Lower lobe of right lung (tissue), 2 donors: ENCODE results near the gene CPXM2. TPM values are rescaled to one million over a fixed set of nuclear protein-coding genes. Genes with fewer than 3 reads are reported as not detected.

ENCODE experiments used
- ATAC-seq, 2 donors: fragments of 200-7000 bp; cut with Tn5 transposase; one replicate each; pipeline ENCODE4 v1.9.1; 2020 to 2022; ENCODE audit warnings: mild to moderate bottlenecking in 2 of 2, moderate library complexity in 2 of 2
- DNase-seq: peaks from one replicate; pipeline ENCODE4 v3.0.0-alpha.2; 2020
- H3K27ac ChIP-seq: fragments of 200-600 bp; one replicate; pipeline ENCODE4 v1.8.0; 2022
- H3K27me3 ChIP-seq: fragments of 200-600 bp; one replicate; pipeline ENCODE4 v1.8.0; 2022; ENCODE audit warnings: low read depth
- H3K36me3 ChIP-seq: fragments of 200-600 bp; one replicate; pipeline ENCODE4 v1.8.0; 2022; ENCODE audit warnings: mild to moderate bottlenecking
- H3K4me1 ChIP-seq: fragments of 200-600 bp; one replicate; pipeline ENCODE4 v1.8.0; 2022
- H3K4me3 ChIP-seq: fragments of 200-600 bp; one replicate; pipeline ENCODE4 v1.8.0; 2022; ENCODE audit warnings: mild to moderate bottlenecking
- H3K9me3 ChIP-seq: fragments of 200-600 bp; one replicate; pipeline ENCODE4 v1.8.0; 2022
- CTCF ChIP-seq: fragments of 200-600 bp; IDR thresholded peaks from one replicate; pipeline ENCODE4 v1.8.0; 2022; ENCODE audit warnings: antibody characterized with exemption, mild to moderate bottlenecking
- intact Hi-C: fragments of 100-400 bp; cut with DNase I; formaldehyde crosslinking; loops from one replicate; pipeline ENCODE4 v1.11.0; 2022
- total RNA-seq: library from RNA; stranded (reverse); fragmentation: NEBNext Ultra II Directional; extraction: Animal tissue kit (Norgen Biotek cat#: 25700); gene quantifications from one replicate; pipeline ENCODE4 v1.2.1, GENCODE V29; 2021
- donor health status: DM: no; HTN: yes; CAD: no; lungs with severe emphysema.

CPXM2 gene
- total RNA-seq, 1 donor from 2014 or later, result 6.3 TPM

DNA sequence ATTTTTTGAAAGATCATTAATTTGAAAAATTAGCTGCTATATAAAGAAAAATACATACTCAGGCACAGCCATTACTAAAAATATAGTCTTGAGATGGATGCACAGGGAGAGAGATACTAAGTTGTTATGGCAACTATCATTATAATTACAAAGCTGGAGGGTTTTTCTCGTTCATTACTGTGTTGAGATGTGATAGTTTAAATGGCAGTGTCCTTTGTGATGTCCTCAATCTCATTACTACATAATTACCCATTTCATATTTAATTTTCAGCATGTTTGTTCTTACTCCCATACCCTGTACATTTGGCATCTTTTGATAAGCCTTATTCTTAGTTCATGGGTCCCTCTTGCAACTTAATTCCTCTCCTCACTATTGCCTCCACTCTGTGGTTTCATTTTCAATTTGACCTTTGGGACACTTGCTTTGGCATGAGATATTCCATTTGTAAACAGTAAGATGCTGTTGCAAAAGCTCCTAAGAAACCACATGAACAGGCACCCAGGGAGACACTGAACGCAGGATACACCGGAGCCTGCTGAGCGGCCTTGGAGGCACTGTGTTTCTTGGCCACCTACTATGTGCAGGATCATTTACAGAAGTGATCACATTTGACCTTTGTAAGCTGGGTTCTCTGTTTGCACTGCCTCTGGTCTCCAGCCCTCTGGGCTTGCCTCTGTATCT lies 4.8 kb upstream of the CPXM2 start:
- DNase-seq, result no peak
- H3K9me3 ChIP-seq, result peaks cover 6% of the 10 kb centered on the region
- no peaks in the 10 kb centered on the region for H3K4me1 ChIP-seq
- no peak overlapping the region for H3K27ac ChIP-seq
- no peaks in the 10 kb centered on the region for H3K36me3 ChIP-seq
- no peak for ATAC-seq
- H3K27me3 ChIP-seq, result peaks cover 17% of the 10 kb centered on the region
- H3K4me3 ChIP-seq, result no peak overlapping the region
- intact Hi-C loops, result no loop called here
- TF ChIP-seq CTCF, result no peak

GRCh38 chr10:123893651-123894050 lies 2.0 kb upstream of the CPXM2 start:
- Histone ChIP-seq H3K27ac (no peak overlapping the region), H3K4me3 (no peak overlapping the region), H3K36me3 (no peaks in the 10 kb centered on the region), H3K4me1 (no peaks in the 10 kb centered on the region), H3K27me3 (peaks cover 28% of the 10 kb centered on the region), H3K9me3 (no peaks in the 10 kb centered on the region)
- intact Hi-C loops, result no loop called here
- TF ChIP-seq CTCF, result no peak
- DNase-seq (no peak), ATAC-seq (no peak)

GRCh38 chr10:123890756-123891143 lies 857 bp downstream of the CPXM2 start:
- ATAC-seq (peak in 1 of 2 donors; percentile 24), DNase-seq (no peak)
- Histone ChIP-seq H3K9me3 (no peaks in the 10 kb centered on the region), H3K4me1 (no peaks in the 10 kb centered on the region), H3K4me3 (peak overlapping the region; percentile 35), H3K36me3 (no peaks in the 10 kb centered on the region), H3K27ac (no peak overlapping the region), H3K27me3 (peaks cover 24% of the 10 kb centered on the region)
- intact Hi-C loops, result no loop called here
- no peak for TF ChIP-seq CTCF

DNA sequence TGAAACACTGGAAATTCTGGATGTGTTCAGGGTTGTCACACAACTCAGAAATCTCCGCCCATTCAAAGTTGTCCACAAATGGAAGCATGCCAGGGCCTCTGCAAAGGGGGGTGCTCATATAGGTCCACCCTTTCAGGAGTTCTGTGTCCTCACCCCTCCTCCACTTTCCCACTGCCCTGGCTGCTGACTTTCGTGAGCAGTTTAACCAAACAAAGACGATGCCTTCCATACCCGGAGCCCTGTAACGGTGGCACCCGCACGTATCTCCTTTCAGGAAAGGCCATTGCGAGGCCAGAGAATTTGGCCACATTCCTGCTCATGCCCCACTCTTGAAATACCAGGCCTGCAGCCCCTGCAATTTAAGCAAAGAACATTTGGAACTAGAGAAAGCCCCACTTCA lies 1.4 kb downstream of the CPXM2 start:
- TF ChIP-seq CTCF, result no peak
- Histone ChIP-seq H3K27ac (no peak overlapping the region), H3K9me3 (no peaks in the 10 kb centered on the region), H3K4me1 (no peaks in the 10 kb centered on the region), H3K27me3 (peaks cover 24% of the 10 kb centered on the region), H3K4me3 (peak overlapping the region; percentile 35), H3K36me3 (no peaks in the 10 kb centered on the region)
- ATAC-seq (no peak), DNase-seq (no peak)
- intact Hi-C loops, result no loop called here

DNA sequence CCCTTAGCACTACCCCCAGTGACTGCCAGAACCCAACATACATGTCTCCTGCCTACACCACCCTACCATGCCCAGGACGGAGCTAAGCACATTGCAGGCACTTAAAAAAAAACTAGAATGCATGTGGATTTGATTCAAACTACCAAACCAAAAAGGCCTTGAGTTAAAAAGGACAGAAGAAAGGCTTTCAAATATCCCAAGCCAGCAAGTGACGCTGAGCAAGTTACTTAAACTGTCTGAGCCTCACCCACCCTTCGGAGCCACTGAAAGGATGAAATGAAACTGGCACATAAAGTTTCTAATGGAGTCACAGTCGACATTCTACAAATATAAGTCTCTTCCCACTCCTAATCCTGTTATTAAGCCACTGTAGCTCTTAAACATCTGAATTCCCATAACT lies 1.8 kb downstream of the CPXM2 start:
- no peak overlapping the region for H3K4me3 ChIP-seq
- no peak for TF ChIP-seq CTCF
- peaks cover 24% of the 10 kb centered on the region for H3K27me3 ChIP-seq
- ATAC-seq (no peak), DNase-seq (no peak)
- no peak overlapping the region for H3K27ac ChIP-seq
- H3K36me3 ChIP-seq, result no peaks in the 10 kb centered on the region
- no peaks in the 10 kb centered on the region for H3K9me3 ChIP-seq
- intact Hi-C loops, result no loop called here
- H3K4me1 ChIP-seq, result no peaks in the 10 kb centered on the region
